HepG2 (cell line): ENCODE measurements around the gene TRRAP. TPM values are rescaled to one million over a fixed set of nuclear protein-coding genes. Genes with fewer than 3 reads are reported as not detected.

Source experiments
- ATAC-seq: fragments of 200-7000 bp; cut with Tn5 transposase; 3 replicates; pipeline ENCODE4 v1.9.1; 2020; ENCODE audit warnings: mild to moderate bottlenecking, moderate library complexity
- BruUV-seq: library from RNA; stranded (reverse); fragments of 400-500 nt; replicated peaks from 2 replicates; lab custom pipeline; 2021; lab: Mats Ljungman, UMichigan
- CTCF ChIA-PET: fragments of 300-600 bp; formaldehyde crosslinking; extraction: SDS; loops from one replicate; lab custom pipeline; 2021; ENCODE audit warnings: low total read pairs, inconsistent platforms, low intra/inter-chr PET ratio; lab: Yijun Ruan, JAX
- POLR2A ChIA-PET: fragments of 350-600 bp; sonication (Branson Sonifier 250); formaldehyde crosslinking; loops from one replicate; lab custom pipeline; 2020; ENCODE audit warnings: antibody characterized with exemption, inconsistent platforms; lab: Yijun Ruan, JAX
- DNase-seq: peaks from one replicate; pipeline ENCODE4 v3.0.0-alpha.2; 2015; ENCODE audit warnings: low spot score
- FAIRE-seq: peaks from 3 replicates; lab custom pipeline; 2011; peaks lifted over from hg19 to GRCh38; lab: Jason Lieb, UNC
- H2AFZ ChIP-seq: one replicate; pipeline ENCODE4 v1.6.1; 2011; ENCODE audit warnings: low read length, inconsistent platforms
- H3K27ac ChIP-seq: fragments of 300-600 bp; 3 replicates; pipeline ENCODE4 v1.8.0; 2011; ENCODE audit warnings: mixed run types, mild to moderate bottlenecking, mixed read lengths, low read length, inconsistent platforms; ENCODE audit not compliant: insufficient read depth; ENCODE audit errors: extremely low read length
- H3K27me3 ChIP-seq, 2 experiments: fragments of 200-600 bp in 1 of 2; 2 replicates in 1 of 2; 3 replicates in 1 of 2; pipeline versions ENCODE4 v1.6.0 to v1.8.0; 2011; ENCODE audit warnings: low read length in 2 of 2, mild to moderate bottlenecking in 2 of 2, moderate library complexity in 2 of 2, inconsistent platforms in 1 of 2; ENCODE audit not compliant: insufficient read depth in 2 of 2, control insufficient read depth in 1 of 2
- H3K36me3 ChIP-seq, 2 experiments: fragments of 200-600 bp in 1 of 2; replicated peaks in 1 of 2; 2 replicates in 1 of 2; 3 replicates in 1 of 2; pipeline versions ENCODE4 v1.5.1 to v1.8.0; 2011; ENCODE audit warnings: low read length in 2 of 2, inconsistent platforms in 1 of 2; ENCODE audit not compliant: insufficient read depth in 2 of 2, control insufficient read depth in 1 of 2
- H3K4me1 ChIP-seq: 2 replicates; pipeline ENCODE4 v1.5.1; 2012; ENCODE audit warnings: low read length, inconsistent platforms; ENCODE audit not compliant: insufficient read depth
- H3K4me2 ChIP-seq: 2 replicates; pipeline ENCODE4 v1.6.0; 2011; ENCODE audit warnings: low read depth, low read length, inconsistent platforms
- H3K4me3 ChIP-seq, 3 experiments: fragments of 200-600 bp in 1 of 3; sonication (generic), shearing (Covaris generic) in 1 of 3; replicated peaks in 1 of 3; 2 replicates each; pipeline ENCODE4 v1.5.1; 2011 to 2016; ENCODE audit warnings: low read length in 3 of 3, inconsistent platforms in 2 of 3, low read depth in 2 of 3, mild to moderate bottlenecking in 2 of 3, control low read depth in 1 of 3, mixed read lengths in 1 of 3; ENCODE audit not compliant: insufficient read depth in 1 of 3
- H3K79me2 ChIP-seq: one replicate; pipeline ENCODE4 v1.6.1; 2011; ENCODE audit warnings: low read length, inconsistent platforms; ENCODE audit not compliant: insufficient read depth
- H3K9ac ChIP-seq: 2 replicates; pipeline ENCODE4 v1.6.0; 2011; ENCODE audit warnings: mild to moderate bottlenecking, low read depth, low read length, inconsistent platforms; ENCODE audit not compliant: insufficient read depth
- H3K9me3 ChIP-seq: 2 replicates; pipeline ENCODE4 v1.5.1; 2012; ENCODE audit warnings: mild to moderate bottlenecking, low read length
- H4K20me1 ChIP-seq: 2 replicates; pipeline ENCODE4 v1.6.0; 2011; ENCODE audit warnings: inconsistent platforms, mild to moderate bottlenecking, low read length, moderate library complexity; ENCODE audit not compliant: insufficient read depth
- ATAD3A ChIP-seq: sonication (generic); formaldehyde crosslinking; IDR thresholded peaks from 2 replicates; pipeline ENCODE4 v1.4.0; 2020; ENCODE audit warnings: missing genetic modification reagents
- CBFB ChIP-seq: sonication (generic); formaldehyde crosslinking; IDR thresholded peaks from 2 replicates; pipeline ENCODE4 v1.4.0; 2020; ENCODE audit warnings: missing genetic modification reagents
- ETV6 ChIP-seq: sonication (generic); formaldehyde crosslinking; conservative IDR thresholded peaks from 2 replicates; pipeline ENCODE4 v1.4.0; 2020; ENCODE audit warnings: missing genetic modification reagents
- KDM2A ChIP-seq: sonication (generic); formaldehyde crosslinking; IDR thresholded peaks from 2 replicates; pipeline ENCODE4 v1.4.0; 2020; ENCODE audit warnings: low read depth, missing genetic modification reagents, borderline replicate concordance
- KMT2B ChIP-seq: IDR thresholded peaks from 2 replicates; pipeline ENCODE4 v1.6.1; 2016; ENCODE audit warnings: missing genetic modification reagents, missing compliant biosample characterization
- WIZ ChIP-seq: sonication (generic); formaldehyde crosslinking; IDR thresholded peaks from 2 replicates; pipeline ENCODE4 v1.5.1; 2020; ENCODE audit warnings: mild to moderate bottlenecking, missing genetic modification reagents
- ZNF605 ChIP-seq: sonication (generic); formaldehyde crosslinking; IDR thresholded peaks from 2 replicates; pipeline ENCODE4 v1.8.0; 2022; ENCODE audit warnings: mild to moderate bottlenecking, missing genetic modification reagents
- WGBS: methylation state at CpG from one replicate; pipeline ENCODE4 v1.1.6; 2017; ENCODE audit warnings: low lambda C conversion rate; 5-methylcytosine and 5-hydroxymethylcytosine counted together
- in situ Hi-C: cut with HindIII; loops from 2 replicates; pipeline ENCODE4 v1.10.0; 2017; ENCODE audit warnings: low pct_unique_long_range_greater_than_20kb; ENCODE audit not compliant: extremely low pct_ligation_motif_present
- intact Hi-C: fragments of 100-400 bp; cut with micrococcal nuclease; formaldehyde crosslinking; loops from one replicate; pipeline ENCODE4 v1.10.0; 2022; ENCODE audit not compliant: unreplicated experiment
- polyA plus RNA-seq, 8 experiments: library from polyadenylated mRNA; depleted of rRNA in 3 of 8; stranded (reverse) in 7 of 8; unstranded in 1 of 8; fragments of >200 nt; fragmentation: Illumina TruSeq in 4 of 8; extraction: Trizol in 4 of 8; gene quantifications; 2 replicates each; pipeline versions ENCODE4 v1.2.1 to v1.2.3, GENCODE V29; 2011 to 2016; ENCODE audit warnings: low read depth in 4 of 8, missing spikeins in 1 of 8, mixed read lengths in 1 of 8; ENCODE audit not compliant: insufficient read depth in 1 of 8
- total RNA-seq, 5 experiments: library from RNA; depleted of rRNA; stranded (reverse); fragments of >200 nt; fragmentation: Illumina TruSeq; extraction: Trizol; gene quantifications; 2 replicates each; pipeline ENCODE4 v1.2.3, GENCODE V29; 2016; ENCODE audit warnings: low read depth in 1 of 5
- TF ChIP-seq, protein P1 (sequence below): sonication (generic); formaldehyde crosslinking; IDR thresholded peaks from 2 replicates; pipeline ENCODE4 v1.8.0; 2022; ENCODE audit warnings: missing genetic modification reagents, mild to moderate bottlenecking, moderate library complexity, borderline replicate concordance
- TF ChIP-seq, protein P2 (sequence below): sonication (generic); formaldehyde crosslinking; IDR thresholded peaks from 2 replicates; pipeline ENCODE4 v1.9.0; 2021; ENCODE audit warnings: missing genetic modification reagents, borderline replicate concordance

TRRAP gene
- total and polyA plus RNA-seq, 2 of the 13 experiments (the other 11 are each of a cell fraction or from before 2014, with no cell fraction given) = 8.6 to 10.5 TPM

DNA sequence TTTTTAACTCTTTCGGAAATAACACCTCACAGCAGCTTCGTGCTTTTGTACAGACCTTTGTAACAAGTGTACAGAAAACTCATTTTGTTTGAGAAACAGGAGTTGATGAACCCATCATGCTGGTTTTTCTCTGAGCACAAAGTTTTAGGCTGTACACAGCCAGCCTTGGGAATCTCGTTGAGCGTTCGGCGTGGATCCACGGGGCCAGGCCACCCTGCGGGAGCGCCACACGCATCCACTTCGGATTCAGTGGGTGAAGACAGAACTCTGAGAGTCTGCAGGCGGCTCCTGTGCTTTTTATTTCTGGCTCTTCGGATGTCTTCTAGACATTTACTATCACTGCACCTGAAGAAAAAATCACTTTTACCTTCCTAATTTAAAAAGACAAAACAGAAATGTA lies 134.4 kb downstream of the TRRAP start:
- BruUV-seq = TSS peak; percentile 33
- H3K79me2 ChIP-seq = no peaks in the 10 kb centered on the region
- H3K4me1 ChIP-seq = no peaks in the 10 kb centered on the region
- intact Hi-C loops = no loop called here
- 98% methylated on average over 13 of the region's 13 CpGs for WGBS
- no peak overlapping the region for H3K4me3 ChIP-seq
- no peaks in the 10 kb centered on the region for H3K27me3 ChIP-seq
- H2AFZ ChIP-seq = no peak overlapping the region
- H3K4me2 ChIP-seq = no peak overlapping the region
- peaks cover 30 to 64% of the 10 kb centered on the region in 2 experiments; a peak in 4 of 5 replicates for H3K36me3 ChIP-seq
- H4K20me1 ChIP-seq = no peaks in the 10 kb centered on the region
- no peak overlapping the region for H3K27ac ChIP-seq
- in situ Hi-C loops = no loop called here
- TF ChIP-seq, protein P1, sequence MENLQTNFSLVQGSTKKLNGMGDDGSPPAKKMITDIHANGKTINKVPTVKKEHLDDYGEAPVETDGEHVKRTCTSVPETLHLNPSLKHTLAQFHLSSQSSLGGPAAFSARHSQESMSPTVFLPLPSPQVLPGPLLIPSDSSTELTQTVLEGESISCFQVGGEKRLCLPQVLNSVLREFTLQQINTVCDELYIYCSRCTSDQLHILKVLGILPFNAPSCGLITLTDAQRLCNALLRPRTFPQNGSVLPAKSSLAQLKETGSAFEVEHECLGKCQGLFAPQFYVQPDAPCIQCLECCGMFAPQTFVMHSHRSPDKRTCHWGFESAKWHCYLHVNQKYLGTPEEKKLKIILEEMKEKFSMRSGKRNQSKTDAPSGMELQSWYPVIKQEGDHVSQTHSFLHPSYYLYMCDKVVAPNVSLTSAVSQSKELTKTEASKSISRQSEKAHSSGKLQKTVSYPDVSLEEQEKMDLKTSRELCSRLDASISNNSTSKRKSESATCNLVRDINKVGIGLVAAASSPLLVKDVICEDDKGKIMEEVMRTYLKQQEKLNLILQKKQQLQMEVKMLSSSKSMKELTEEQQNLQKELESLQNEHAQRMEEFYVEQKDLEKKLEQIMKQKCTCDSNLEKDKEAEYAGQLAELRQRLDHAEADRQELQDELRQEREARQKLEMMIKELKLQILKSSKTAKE (CRISPR knock-in tag) = no peak
- TF ChIP-seq KMT2B (no peak), WIZ (CRISPR knock-in tag) (no peak), ATAD3A (no peak), KDM2A (CRISPR knock-in tag) (no peak), ZNF605 (no peak), ETV6 (no peak), CBFB (CRISPR knock-in tag) (no peak)
- TF ChIP-seq, protein P2, sequence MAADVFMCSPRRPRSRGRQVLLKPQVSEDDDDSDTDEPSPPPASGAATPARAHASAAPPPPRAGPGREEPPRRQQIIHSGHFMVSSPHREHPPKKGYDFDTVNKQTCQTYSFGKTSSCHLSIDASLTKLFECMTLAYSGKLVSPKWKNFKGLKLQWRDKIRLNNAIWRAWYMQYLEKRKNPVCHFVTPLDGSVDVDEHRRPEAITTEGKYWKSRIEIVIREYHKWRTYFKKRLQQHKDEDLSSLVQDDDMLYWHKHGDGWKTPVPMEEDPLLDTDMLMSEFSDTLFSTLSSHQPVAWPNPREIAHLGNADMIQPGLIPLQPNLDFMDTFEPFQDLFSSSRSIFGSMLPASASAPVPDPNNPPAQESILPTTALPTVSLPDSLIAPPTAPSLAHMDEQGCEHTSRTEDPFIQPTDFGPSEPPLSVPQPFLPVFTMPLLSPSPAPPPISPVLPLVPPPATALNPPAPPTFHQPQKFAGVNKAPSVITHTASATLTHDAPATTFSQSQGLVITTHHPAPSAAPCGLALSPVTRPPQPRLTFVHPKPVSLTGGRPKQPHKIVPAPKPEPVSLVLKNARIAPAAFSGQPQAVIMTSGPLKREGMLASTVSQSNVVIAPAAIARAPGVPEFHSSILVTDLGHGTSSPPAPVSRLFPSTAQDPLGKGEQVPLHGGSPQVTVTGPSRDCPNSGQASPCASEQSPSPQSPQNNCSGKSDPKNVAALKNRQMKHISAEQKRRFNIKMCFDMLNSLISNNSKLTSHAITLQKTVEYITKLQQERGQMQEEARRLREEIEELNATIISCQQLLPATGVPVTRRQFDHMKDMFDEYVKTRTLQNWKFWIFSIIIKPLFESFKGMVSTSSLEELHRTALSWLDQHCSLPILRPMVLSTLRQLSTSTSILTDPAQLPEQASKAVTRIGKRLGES = no peak
- H3K9ac ChIP-seq = no peak overlapping the region
- ATAC-seq (no peak), FAIRE-seq (no peak), DNase-seq (no peak)
- POLR2A ChIA-PET = no interaction called here
- no peaks in the 10 kb centered on the region for H3K9me3 ChIP-seq
- CTCF ChIA-PET = no interaction called here
